GM12873 (cell line): ENCODE data around the gene CTXND2.

Experiments used
- CTCF ChIP-seq: IDR thresholded peaks from 2 replicates; pipeline ENCODE4 v1.5.1; 2012; ENCODE audit warnings: low read depth, mild to moderate bottlenecking, moderate library complexity, low read length, control low read depth; ENCODE audit not compliant: insufficient read depth; ENCODE audit errors: missing control alignments

Gene CTXND2

GRCh38 chr1:150927624-150928023 is 40.7 kb downstream of the CTXND2 start:
- TF ChIP-seq CTCF, result no peak

GRCh38 chr1:150928286-150928685 is 41.4 kb downstream of the CTXND2 start:
- no peak for TF ChIP-seq CTCF

DNA sequence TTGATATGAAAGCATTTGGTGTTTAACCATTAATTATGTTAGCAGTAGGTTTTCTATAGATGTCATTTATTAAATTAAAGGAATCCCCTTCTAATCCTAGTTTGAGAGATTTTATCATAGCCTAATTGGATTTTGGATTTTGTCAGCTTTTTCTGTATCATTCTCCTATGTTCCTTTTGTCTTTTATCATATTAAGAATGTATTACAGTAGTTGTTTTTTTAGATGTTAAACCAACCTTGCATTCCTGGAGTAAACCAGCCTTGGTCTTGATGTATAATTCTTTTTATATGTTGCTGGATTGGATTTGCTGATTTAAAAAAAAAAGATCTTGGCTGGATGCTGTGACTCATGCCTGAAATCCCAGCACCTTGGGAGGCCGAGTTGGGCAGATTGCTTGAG is 44.8 kb downstream of the CTXND2 start:
- TF ChIP-seq CTCF, result no peak

GRCh38 chr1:150944856-150945255 is 57.9 kb downstream of the CTXND2 start:
- no peak for TF ChIP-seq CTCF

DNA sequence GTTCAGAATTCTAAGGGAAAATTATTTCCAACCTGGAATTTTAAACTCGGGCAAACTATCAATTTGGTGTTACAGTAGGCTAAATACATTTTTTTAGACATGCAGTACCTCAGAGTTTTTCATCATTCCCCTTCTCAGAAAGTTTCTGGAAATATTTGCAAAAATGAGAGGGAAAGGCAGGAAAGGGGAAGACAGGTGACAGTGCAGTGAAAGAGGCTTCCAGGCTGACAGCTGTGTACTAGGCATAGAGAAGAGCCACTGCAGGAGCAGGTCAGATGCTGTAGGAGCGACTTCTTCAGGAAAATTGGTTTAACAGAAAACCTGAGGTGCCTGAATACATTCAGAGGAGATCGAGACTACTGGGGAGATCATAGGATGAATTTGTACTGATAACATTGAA is 67.8 kb downstream of the CTXND2 start:
- no peak for TF ChIP-seq CTCF

DNA sequence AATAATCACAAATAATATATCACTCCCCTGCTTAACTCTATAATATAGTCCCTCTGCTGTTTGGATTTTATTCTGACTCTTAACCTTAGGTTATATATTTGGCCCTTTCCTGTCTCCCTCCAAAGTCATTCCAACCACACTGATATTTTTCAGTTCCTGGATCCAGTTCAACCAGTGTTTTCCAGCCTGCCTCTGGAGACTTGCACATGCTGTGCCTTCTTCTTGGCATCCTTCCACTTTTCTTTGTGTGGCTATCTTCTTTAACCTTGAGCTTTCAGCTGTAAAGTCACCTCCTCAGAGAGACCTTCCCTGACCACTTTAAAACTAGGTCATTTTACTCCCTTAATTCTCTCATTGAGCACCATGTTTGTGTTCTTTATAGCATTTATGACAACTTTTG is 68.3 kb downstream of the CTXND2 start:
- no peak for TF ChIP-seq CTCF

- TF ChIP-seq CTCF, result no peak
Observed at GRCh38 chr1:150957666-150958065, 70.7 kb downstream of the CTXND2 start.
